HepG2 (cell line): Measurements from ENCODE around the gene SLC1A3.

Experiments
- CBX5 ChIP-seq: sonication (generic); formaldehyde crosslinking; IDR thresholded peaks from 2 replicates; pipeline ENCODE4 v1.4.0; 2020; ENCODE audit warnings: missing genetic modification reagents, borderline replicate concordance
- CEBPB ChIP-seq: IDR thresholded peaks from 2 replicates; pipeline ENCODE4 v1.6.1; 2011; ENCODE audit warnings: low read depth, low read length, improper control_type of control experiment, borderline replicate concordance
- CREB1 ChIP-seq, 2 experiments: fragments of 450-650 bp in 1 of 2; IDR thresholded peaks; 2 replicates each; pipeline ENCODE4 v1.6.1; 2016 to 2017; ENCODE audit warnings: control low read depth in 1 of 2, mild to moderate bottlenecking in 1 of 2, missing compliant biosample characterization in 1 of 2, missing genetic modification characterization in 1 of 2

DNA sequence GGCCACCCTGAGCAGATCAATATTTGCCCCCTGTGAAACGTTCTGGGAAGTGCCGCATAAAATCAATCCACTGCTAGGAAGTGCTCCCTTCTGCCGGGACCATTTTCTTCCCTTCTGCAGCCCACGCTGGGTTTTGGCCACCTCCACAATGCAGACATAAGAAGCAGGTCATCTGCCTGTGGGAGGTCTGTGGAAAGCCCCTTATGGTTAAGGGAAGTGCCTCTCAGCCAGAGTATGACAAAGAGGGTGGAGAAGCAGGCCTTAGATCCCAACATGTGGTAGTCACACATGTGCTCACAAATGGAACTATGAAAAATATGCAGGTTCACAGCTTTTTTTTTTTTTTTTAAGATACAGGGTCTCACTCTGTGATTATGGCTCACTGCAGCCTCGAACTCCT lies 82.8 kb downstream of the SLC1A3 start:
- no peak for TF ChIP-seq CREB1 (IDR thresholded peaks at IDR 0.05)
- TF ChIP-seq CREB1 (CRISPR knock-in tag; IDR thresholded peaks at IDR 0.05) = no peak
- TF ChIP-seq CBX5 (CRISPR knock-in tag) = no peak
- TF ChIP-seq CEBPB = no peak
